GM18909 (cell line): ENCODE measurements around the gene JAKMIP1.
"Not testable (repeated sequence)": the region's sequence is repeated elsewhere in the genome, so short reads cannot be mapped to it uniquely, and the experiment has no call there.

Experiments
- ATAC-seq: cut with Tn5 transposase; IDR thresholded peaks from one replicate; pipeline ENCODE4 v1.9.1; 2021; ENCODE audit warnings: mild to moderate bottlenecking; ENCODE audit not compliant: unreplicated experiment, poor library complexity

Gene JAKMIP1

GRCh38 chr4:6002492-6002833 is 197.9 kb downstream of the JAKMIP1 start:
- no peak for ATAC-seq

- ATAC-seq, result no peak
These were observed 198.5 kb downstream of the JAKMIP1 start for GRCh38 chr4:6001680-6002491.

DNA sequence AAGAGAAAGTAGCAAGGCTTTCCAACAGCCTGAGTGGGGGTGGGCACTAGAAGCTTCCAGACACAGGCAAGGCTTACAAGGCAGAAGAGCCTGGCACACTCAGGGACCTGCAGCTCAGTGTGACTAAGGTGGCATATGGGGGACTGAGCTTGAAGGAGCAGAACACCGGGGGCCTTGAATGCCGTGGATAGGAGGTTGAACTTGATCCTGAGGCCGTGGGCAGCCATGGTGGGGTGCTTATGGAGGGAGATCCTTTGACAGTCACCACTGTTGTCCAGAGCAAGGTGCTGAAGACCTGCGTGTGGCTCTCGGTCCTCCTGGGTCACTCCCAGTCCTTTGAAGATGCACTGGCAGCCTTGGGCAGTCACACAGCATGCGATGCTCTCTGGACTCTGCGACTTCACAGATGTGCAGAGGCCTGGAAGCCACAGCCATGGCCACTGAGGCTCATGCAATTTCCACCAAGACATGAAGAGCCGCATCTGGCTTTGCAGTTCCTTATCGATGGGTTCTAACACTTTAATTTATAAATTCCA is 200.5 kb downstream of the JAKMIP1 start:
- ATAC-seq, result no peak

- ATAC-seq, result no peak
These were observed 201.0 kb downstream of the JAKMIP1 start for GRCh38 chr4:5999356-5999755.

DNA sequence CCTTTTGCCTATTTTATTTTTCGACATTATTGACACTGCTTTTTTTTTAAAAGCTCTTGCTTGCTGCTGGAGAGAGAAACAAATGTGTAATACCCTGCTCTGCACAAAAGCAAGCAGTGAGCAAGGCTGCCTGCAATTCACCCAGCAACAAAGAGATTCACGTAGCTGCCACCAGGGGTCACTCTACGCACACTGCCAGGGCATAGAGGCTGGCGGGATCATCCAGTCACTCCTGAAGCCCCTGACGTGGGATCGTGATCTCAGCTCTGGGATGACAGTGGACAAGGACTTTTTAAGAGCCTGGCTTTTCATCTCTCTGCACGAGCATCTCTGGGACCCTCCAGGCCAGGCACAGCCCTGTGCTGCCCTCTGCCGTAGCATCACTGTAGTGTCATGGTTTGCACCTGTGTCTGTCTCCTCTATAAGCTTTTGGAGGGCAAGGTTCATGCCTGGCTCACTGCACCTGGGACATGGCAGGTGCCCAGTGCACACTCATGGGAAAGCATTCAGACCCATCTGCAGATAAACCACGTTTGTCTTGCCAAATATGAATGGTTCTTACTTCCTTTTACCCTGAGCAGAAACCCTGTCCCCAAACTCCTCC is 201.9 kb downstream of the JAKMIP1 start:
- peak; percentile 61 for ATAC-seq

DNA sequence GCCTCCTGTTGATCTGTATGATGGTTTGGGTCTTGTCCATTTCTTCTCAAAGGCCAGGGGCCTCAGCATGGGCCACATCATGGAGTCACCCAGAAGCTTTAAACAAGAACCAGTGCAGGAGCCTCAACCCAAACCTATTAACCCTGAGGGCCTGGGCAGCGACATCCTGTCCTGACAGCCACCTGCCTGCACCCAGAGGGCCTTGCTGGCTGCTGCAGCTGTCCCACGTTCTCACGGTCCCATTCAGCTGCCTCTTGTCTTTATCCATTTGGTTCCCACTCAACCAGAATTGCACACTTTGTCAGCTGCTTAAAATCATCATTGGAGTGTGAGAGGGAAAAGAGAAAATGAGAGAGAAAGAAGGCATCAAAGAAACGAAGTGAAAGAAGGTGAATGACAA is 203.7 kb downstream of the JAKMIP1 start:
- ATAC-seq, result no peak

DNA sequence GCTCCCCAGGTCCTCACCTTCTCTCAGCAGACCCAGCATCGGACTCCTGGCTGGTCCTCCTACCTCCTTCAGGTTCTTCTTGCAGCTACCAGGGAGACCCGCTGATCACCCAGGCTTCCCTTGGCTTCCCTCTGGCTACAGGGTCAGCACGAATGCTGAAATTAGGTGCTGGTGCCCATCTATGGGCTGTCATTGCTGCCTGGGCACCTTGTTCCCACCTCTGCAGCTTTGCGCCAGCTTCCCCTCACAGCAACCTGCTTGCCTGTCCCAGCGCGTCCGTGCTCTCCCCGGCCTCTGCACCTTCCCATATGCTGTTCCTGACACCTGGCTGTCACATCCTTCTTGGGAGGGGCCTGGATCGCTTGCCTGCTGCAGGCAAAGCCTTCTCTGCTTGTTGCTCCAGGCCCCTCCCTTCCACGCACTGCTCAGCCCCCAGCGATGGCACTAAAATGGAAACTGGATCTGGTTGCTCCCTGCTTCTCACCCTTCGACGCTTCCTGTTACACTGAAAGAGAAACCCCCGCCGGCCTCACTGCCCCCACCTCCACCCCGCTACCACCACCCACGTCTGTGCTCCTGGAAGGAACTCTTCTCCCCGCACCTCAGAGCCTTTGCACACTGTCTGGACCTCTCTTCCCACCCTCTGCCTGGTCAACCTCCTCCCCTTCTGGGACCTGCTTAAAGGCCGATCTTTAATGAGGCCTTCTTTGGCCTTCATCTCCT is 204.3 kb downstream of the JAKMIP1 start:
- no peak for ATAC-seq

- ATAC-seq, result no peak
These were observed 206.2 kb downstream of the JAKMIP1 start for GRCh38 chr4:5993876-5994811.

GRCh38 chr4:5993346-5993745 is 207.0 kb downstream of the JAKMIP1 start:
- ATAC-seq, result not testable (repeated sequence)

DNA sequence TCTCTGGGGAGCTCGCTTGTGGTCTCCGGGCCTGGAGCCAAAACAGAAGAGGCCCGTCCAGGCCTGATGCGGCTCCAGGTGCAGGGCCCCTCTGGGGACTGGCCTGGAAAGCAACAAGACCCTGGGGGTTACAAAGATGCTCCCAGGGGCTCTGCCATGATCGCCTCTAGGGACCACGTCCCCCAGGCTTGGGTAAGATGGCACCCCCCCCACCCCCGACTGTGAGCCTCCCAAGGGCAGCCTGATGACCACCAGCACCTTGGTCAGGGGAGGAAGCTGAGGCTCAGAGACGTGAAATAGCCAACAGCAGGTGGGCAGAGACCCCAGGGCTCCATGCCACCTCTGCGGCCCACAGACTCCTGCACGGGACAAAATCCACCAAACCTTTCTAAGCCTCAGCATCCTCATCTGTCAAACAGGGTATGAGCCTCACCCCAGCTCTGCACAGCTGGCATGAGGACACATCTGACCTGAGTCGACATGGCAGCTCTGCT is 207.5 kb downstream of the JAKMIP1 start:
- no peak for ATAC-seq

DNA sequence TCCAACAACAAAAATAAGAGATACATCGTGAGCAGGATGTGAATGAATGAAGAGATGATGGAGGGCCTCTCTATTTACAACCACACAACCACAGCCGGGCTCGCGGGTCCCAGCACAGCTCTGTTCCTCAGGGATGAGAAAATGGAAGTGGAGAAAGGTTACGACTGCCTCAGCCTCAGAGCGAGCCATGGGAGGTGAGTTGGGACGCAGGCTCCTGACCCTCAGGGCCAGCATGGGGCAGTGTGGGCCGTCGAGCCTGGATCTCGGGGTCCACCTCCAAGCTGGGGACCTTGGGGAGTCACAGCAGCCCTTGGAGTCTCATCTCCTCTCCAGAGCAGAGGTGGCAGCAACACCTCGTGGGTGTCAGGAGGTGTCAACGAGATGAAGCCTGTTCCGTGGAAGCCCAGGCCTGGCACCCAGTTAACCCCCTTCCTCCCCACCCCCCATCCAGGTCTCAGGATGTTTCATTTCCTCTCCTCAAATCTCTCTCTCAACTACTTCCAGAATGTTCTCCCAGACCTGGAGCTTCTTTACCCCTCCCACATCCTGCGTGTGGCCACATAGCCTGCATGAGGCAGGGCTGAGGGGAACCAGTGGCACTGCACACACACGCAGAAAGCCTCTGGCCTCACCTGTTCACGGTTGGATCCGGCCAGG is 208.1 kb downstream of the JAKMIP1 start:
- no peak for ATAC-seq

DNA sequence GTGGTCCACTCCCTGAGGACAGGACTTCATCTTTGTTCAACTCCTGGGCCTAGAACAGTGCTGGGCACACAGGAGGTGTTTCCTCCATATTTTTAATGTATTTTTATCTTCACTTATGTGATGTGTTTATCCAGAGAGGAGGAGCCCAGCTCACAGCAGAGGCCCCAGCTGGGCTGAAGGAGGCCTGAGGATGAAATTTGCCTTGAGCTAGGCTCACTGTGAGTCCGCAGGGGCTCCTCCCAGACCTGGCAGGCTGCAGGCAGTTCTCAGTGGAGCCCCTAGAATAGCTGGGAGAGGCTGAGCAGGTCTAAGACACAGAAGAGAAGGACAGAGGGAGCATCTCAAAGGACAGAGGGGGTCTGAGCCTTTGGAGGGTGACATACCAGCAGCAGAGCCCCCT is 208.9 kb downstream of the JAKMIP1 start:
- ATAC-seq, result no peak

DNA sequence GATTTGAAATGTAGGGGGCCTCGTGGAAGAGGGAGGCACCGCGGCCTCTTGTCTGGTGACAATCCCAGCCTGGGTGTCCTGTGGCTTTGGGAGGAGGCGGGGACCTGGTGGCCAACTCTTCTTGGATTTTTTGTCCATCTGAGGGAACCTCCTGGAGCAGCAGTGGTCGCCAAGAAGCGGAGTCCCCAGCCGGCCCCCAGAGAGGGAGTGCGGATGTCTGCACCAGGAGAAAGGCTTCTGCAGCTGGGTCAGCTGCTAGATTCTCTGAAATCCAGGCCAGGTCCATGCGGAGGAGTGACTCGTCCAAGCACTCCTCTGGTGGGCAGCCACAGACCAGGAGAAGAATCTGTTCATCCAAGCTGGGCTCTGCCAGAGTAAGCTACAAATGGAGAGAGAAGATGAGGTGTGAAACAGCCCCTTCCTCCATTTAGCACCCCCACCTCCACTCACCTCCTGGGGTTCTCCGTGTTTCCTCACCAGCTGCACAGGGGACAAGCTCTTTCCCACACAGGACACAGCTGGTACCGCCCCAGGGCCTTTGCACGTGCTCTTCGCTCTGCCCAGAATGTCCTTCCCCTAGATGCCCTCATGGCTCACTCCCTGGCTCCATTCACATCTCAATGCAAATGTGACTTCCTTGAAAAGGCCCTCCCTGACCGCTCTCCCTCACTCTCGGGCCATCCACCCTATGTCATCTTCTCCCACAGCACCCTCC is 209.7 kb downstream of the JAKMIP1 start:
- ATAC-seq, result no peak

GRCh38 chr4:5989236-5990225 is 210.8 kb downstream of the JAKMIP1 start:
- no peak for ATAC-seq

GRCh38 chr4:5988086-5988845 is 212.1 kb downstream of the JAKMIP1 start:
- ATAC-seq, result no peak

GRCh38 chr4:5984843-5985242 is 215.5 kb downstream of the JAKMIP1 start:
- ATAC-seq, result no peak
